HG03558 (cell line): ENCODE data around the gene GGT6.

ENCODE experiments used
- ATAC-seq: cut with Tn5 transposase; IDR thresholded peaks from one replicate; pipeline ENCODE4 v1.9.1; 2021; ENCODE audit warnings: moderate number of reproducible peaks; ENCODE audit not compliant: unreplicated experiment; ENCODE audit errors: extremely low read depth

GGT6 gene

GRCh38 chr17:4555873-4556759 lies 4.3 kb downstream of the GGT6 start:
- no peak for ATAC-seq

GRCh38 chr17:4554997-4555799 lies 5.2 kb downstream of the GGT6 start, which contains the start of gene MYBBP1A:
Gene MYBBP1A (minus strand): TSS chr17:4555384. CDS start chr17:4555324, 60 bp downstream.
- ATAC-seq = peak; percentile 50

GRCh38 chr17:4554441-4554996 lies 5.9 kb downstream of the GGT6 start:
- no peak for ATAC-seq

- no peak for ATAC-seq
Measured at GRCh38 chr17:4553669-4554068, 6.7 kb downstream of the GGT6 start.

GRCh38 chr17:4551796-4552525 lies 8.4 kb downstream of the GGT6 start:
- no peak for ATAC-seq

- ATAC-seq = no peak
Measured at GRCh38 chr17:4551141-4551540, 9.2 kb downstream of the GGT6 start.

- ATAC-seq = no peak
Measured at GRCh38 chr17:4550534-4551039, 9.8 kb downstream of the GGT6 start.

- no peak for ATAC-seq
Measured at GRCh38 chr17:4549781-4550533, 10.4 kb downstream of the GGT6 start.

- no peak for ATAC-seq
Measured at GRCh38 chr17:4548721-4549531, 11.5 kb downstream of the GGT6 start.

GRCh38 chr17:4548061-4548461 lies 12.3 kb downstream of the GGT6 start:
- no peak for ATAC-seq

GRCh38 chr17:4547118-4547906 lies 13.1 kb downstream of the GGT6 start:
- ATAC-seq = no peak

- ATAC-seq = no peak
Measured at GRCh38 chr17:4545217-4545951, 15.0 kb downstream of the GGT6 start.

- no peak for ATAC-seq
Measured at GRCh38 chr17:4544951-4545216, 15.5 kb downstream of the GGT6 start.

- ATAC-seq = no peak
Measured at GRCh38 chr17:4544135-4544950, 16.0 kb downstream of the GGT6 start.

GRCh38 chr17:4543557-4544026 lies 16.8 kb downstream of the GGT6 start:
- no peak for ATAC-seq

- ATAC-seq = no peak
Measured at GRCh38 chr17:4542726-4543191, 17.6 kb downstream of the GGT6 start.
